GM18861 (cell line): ENCODE data around the gene RCAN1.

Experiments used
- ATAC-seq: cut with Tn5 transposase; IDR thresholded peaks from one replicate; pipeline ENCODE4 v1.9.1; 2021; ENCODE audit not compliant: unreplicated experiment

RCAN1 gene

GRCh38 chr21:34599534-34600101 lies 15.3 kb downstream of the RCAN1 start:
- ATAC-seq = no peak

DNA sequence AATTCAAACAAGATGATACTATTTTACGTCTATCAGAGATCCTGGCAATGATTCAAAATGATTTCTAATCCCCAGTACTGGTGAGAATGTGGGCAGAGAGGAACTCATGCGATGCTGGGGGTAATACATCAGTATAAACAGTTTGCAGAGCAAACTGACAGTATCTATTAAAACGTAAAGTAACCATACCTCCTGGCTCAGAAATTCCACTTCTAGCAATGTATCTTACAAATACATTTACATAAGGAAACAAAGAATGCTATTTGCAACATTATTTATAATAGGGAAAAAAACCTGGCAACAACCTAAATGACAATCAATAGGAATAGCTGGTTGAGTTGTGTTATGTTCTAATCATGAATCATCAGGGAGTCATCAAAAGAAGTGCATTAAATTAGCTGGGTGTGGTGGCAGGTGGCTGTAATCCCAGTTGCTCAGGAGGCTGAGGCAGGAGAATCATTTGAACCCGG lies 15.9 kb downstream of the RCAN1 start:
- ATAC-seq = no peak

- no peak for ATAC-seq
These were observed 17.5 kb downstream of the RCAN1 start for GRCh38 chr21:34597406-34597805.

DNA sequence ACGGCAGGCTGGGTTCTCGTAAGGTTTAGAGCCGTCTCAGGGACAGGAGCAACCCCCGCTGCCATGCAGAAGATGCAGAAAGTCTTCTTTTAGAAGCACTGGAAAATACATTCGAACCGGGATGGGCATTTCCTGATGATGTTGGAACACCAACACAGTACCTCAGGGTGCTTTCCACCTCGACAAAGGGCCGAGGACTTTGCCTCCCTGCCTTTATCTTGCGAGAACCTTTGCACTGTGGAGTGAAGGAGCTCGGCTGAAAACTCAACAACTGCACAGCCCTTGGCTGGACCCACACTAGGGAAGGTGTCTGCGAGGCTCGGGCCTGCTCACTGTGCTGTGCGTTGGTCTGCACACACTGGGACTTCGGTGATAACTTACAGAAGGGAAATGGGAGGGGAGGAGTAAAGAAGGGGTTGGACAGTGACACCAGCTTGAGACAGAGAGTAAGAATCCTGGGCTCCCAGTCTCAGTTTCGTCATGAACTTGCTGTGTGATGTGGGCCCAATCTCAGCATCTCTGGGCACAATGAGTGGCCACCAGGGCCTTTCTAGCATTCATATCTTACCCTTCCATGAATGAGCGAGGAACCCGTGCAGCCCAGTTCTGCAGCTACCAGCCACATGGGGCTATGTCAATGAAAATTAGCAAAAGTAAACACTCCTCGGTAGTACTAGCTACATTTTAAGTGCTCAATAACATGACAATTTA lies 18.2 kb downstream of the RCAN1 start:
- ATAC-seq = no peak

DNA sequence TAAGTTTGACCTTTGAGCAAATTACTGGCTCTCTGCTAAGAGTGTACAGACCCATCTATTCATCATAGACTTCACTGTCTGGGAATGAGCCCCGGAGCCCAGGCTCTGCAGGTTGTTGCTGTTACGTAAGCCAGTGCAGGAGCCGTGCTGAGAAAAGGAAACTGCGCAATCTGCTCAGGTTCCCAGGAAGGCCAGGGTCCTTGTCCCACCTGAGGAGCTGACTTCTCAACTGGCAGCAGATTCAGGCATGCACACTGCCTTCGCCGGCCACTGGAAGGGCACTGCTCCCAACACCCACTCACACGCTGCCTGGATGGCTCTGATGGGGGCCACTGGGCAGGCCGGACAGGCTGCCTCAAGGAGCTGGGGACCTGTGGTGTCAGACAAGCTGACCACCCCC lies 19.5 kb downstream of the RCAN1 start:
- no peak for ATAC-seq

GRCh38 chr21:34594566-34595234 lies 20.2 kb downstream of the RCAN1 start:
- ATAC-seq = no peak

- no peak for ATAC-seq
These were observed 20.9 kb downstream of the RCAN1 start for GRCh38 chr21:34593954-34594531.

GRCh38 chr21:34593423-34593822 lies 21.5 kb downstream of the RCAN1 start:
- no peak for ATAC-seq

- ATAC-seq = no peak
These were observed 22.6 kb downstream of the RCAN1 start for GRCh38 chr21:34592120-34592955.

DNA sequence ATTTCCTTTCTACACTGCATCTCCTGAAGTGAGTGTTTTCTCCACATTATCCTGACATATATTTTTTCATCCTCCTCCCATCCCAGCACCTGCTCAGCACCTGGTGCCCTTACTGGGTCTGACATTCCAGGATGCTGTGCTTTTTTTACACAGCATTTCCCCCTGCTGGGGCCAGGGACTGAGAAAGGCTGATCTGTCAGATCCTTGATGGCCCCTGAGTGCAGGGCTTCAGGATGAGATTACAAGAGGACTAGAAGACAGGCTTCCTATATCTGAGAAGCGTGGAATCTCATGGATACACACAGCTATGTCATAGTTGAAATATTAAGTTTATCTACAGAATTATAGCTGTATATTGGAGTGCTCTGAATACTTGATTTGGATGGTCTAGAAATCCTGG lies 24.4 kb downstream of the RCAN1 start:
- no peak for ATAC-seq

DNA sequence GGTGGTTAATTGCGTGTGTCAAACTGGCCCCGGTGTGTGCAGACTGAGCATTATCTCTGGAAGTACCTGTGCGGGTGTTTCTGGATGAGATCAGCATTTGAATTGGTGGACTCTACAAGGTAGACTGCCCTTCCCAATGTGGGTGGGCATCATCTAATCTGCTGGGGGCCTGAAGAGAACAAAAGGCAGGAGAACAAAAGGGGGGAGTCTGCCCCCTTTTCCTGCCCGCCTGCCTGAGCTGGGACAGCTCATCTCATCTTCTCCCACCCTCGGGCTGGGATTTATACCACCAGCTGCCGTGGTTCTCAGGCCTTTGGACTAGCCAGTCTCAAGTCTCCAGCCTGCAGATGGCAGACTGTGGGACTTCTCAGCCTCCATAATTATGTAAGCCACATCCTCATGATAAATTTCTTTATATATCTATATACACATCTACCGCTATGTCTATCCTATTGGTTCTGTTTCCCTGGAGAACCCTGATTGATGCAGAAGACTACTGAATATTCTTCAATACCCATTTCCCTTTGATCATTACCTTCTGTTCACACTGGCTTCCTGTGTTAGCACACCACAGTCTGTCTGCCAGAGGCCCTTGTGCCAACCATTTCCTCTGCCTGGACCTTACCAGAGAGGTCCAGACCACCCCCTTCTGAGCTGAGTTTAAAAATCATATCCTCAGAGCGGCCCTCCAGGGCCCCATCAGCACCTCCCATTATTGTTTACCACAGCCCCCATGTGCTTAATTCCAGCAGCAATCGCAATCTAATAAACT lies 25.2 kb downstream of the RCAN1 start:
- no peak for ATAC-seq

- no peak for ATAC-seq
These were observed 30.9 kb downstream of the RCAN1 start for GRCh38 chr21:34583926-34584563.

DNA sequence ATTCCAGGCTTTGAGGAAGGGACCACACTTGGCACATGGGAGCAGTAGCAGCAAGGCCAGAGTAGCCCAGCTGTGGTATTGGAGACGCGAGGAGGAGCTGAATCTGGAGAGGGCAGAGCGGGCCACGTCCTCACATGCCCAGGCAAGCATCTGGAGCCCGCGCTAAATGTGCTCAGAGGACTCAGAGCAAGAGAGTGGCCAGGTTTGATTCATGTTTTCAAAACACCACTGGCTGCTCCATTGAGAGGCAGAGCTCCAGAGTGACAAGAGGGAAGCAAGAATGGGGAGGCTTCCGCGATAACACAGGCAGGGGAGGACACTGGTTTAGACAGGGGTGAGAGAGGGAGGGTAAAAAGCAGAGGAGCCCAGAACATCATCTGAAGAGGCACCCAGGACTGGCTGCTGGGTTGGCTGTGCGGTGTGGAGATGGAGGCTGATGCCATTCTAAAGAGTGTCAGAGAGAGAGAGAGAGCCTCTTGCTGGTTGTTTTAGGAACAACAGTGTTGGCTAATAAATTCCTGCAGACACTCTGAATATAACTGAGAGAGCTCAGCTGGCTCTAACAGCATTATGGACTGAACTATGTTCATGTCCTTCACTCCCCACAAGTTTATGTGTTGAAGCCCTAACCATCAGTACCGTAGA lies 32.3 kb downstream of the RCAN1 start:
- ATAC-seq = peak; percentile 49

DNA sequence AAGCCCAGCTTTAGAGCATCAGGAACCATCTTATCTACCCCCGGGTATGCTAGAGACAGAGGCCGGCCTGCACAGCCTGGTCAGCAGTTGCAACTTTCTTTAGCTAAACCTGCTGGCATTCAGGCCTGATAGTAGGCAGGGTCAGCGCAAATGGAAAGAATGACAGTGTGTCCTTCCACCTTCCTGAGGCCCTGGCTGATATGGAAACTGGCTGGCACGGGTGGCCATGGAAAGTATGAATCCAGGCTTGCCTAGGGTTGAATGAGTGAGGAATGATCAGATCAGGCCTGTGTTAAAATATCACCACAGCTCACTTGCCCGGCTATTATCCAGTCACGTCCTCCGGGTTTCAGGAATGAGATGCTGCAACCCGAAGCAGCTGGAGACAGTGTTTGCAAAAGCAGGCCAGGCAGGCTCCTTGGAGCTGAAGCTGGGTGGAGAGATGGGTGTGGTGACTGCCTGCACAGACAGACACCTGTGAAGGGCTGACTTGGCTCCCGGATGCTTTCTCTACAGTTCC lies 34.7 kb downstream of the RCAN1 start:
- no peak for ATAC-seq

DNA sequence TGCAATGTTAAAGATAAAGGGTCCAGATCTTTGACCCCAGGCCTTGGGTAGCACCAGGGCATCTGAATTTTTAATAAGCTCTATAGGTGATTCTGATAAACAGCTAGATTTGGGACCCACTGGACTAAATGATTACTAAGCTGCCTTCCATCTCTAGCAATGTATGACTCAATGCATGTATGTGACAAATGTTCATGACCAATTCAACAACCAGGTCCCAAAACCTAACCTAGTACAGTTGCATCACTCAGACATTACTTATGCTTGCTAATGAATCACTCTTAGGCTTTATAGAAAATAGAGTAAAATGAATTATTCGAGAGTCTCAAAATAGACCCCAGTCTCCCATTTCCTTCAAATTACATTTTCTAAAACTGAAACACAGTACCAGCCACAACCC lies 35.5 kb downstream of the RCAN1 start:
- ATAC-seq = no peak

GRCh38 chr21:34576041-34576511 lies 38.8 kb downstream of the RCAN1 start:
- ATAC-seq = no peak

DNA sequence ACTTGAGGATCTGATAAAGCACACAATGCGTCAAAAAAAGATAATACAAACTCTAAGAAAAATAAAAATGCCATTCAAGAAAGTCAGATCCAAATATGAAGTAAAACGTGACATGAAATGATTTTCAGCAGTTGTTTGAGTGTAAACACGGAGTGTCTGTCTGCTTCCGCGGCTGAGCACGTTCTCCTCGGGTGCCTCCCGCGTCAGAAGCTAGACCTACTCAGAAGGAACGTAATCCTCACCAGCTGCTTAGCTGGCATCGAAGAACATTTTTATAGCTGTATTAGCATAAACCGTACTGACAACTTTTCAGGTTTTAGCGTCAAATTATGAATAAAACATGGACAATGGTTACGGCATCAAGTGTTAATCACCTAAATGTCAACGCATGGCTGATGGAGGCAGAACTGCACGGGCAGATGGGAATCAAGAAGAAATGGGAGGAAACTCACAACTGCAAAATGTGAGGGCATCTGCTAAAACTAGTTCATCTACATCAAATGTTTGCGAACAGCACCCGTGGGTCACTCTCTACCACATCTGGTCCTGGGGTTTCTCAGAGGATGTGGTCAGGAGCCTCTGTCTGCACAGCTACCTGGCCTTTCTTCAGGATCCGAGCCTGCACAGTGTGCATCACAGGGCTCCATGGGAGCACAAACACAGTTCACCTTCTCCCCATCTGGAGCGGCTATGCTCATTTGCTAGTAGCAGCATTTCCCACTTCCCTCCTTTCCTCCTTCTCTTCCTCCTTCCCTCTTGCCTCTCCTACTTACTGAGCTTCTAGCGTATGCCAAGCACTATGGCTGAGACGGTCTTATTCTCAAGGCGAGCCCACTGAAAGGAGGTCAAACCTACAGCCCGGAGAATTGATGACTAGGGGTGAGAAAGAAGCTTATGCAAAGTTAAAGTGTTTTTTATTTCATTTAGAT lies 40.0 kb downstream of the RCAN1 start:
- ATAC-seq = no peak

DNA sequence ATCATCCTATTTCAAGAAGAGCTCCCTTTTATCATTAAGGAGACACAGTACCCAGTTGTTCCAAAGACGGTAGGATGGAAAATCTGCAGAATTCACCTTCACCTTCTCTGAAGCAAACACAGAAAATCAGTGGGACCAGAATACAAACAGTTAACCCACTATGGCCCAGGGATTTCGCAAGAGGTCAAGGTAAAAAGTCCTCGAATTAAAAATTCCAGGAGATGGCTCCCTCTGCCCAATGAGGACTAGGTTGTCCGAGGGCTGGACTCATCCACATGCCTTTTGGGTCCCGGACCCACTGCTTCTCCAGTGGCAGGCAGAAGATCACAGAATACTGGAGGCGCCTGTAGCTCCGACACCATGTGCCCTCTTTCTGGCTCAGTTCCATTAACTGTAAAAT lies 42.9 kb downstream of the RCAN1 start:
- ATAC-seq = no peak
